Smooth muscle cell (in vitro differentiated cells): Measurements from ENCODE around the gene CUL9. TPM values are rescaled to one million over a fixed set of nuclear protein-coding genes. Genes with fewer than 3 reads are reported as not detected.
A peak's percentile ranks its signal among the peaks of the same experiment; 100 is the strongest.

Source experiments
- DNase-seq: peaks from one replicate; lab custom pipeline; 2025; ENCODE audit not compliant: unreplicated experiment; lab: John Stamatoyannopoulos, UW
- H2AFZ ChIP-seq: fragments of 200-600 bp; sonication (generic); 2 replicates; pipeline ENCODE4 v1.6.0; 2016; ENCODE audit warnings: antibody characterized with exemption, low read depth, mild to moderate bottlenecking
- H3F3A ChIP-seq: fragments of 200-600 bp; sonication (generic); 2 replicates; pipeline ENCODE4 v1.6.0; 2017; ENCODE audit warnings: antibody characterized with exemption, low read depth
- H3K27ac ChIP-seq: fragments of 200-600 bp; sonication (generic); 2 replicates; pipeline ENCODE4 v1.5.1; 2016; ENCODE audit warnings: low read depth, mild to moderate bottlenecking
- H3K27me3 ChIP-seq: fragments of 200-600 bp; sonication (generic); 2 replicates; pipeline ENCODE4 v1.6.1; 2016; ENCODE audit warnings: low read depth, mild to moderate bottlenecking
- H3K36me3 ChIP-seq: fragments of 200-600 bp; sonication (generic); 2 replicates; pipeline ENCODE4 v1.5.1; 2016; ENCODE audit warnings: low read depth
- H3K4me1 ChIP-seq: fragments of 200-600 bp; sonication (generic); 2 replicates; pipeline ENCODE4 v1.5.1; 2016; ENCODE audit warnings: low read depth
- H3K4me2 ChIP-seq: fragments of 200-600 bp; sonication (generic); 2 replicates; pipeline ENCODE4 v1.6.0; 2016; ENCODE audit warnings: mild to moderate bottlenecking
- H3K4me3 ChIP-seq: fragments of 200-600 bp; sonication (generic); 2 replicates; pipeline ENCODE4 v1.5.1; 2016; ENCODE audit warnings: mild to moderate bottlenecking
- H3K79me2 ChIP-seq: fragments of 200-600 bp; sonication (generic); 2 replicates; pipeline ENCODE4 v1.6.0; 2016; ENCODE audit warnings: low read depth, mild to moderate bottlenecking
- H3K9ac ChIP-seq: fragments of 200-600 bp; sonication (generic); 2 replicates; pipeline ENCODE4 v1.6.0; 2016; ENCODE audit warnings: low read depth
- H3K9me3 ChIP-seq: fragments of 200-600 bp; sonication (generic); replicated peaks from 2 replicates; pipeline ENCODE4 v1.5.1; 2016; ENCODE audit warnings: low read depth
- H4K20me1 ChIP-seq: fragments of 200-600 bp; sonication (generic); 2 replicates; pipeline ENCODE4 v1.6.0; 2016; ENCODE audit warnings: low read depth
- WGBS: methylation state at CpG from one replicate; pipeline ENCODE4 v1.1.7; 2016; ENCODE audit warnings: low lambda C conversion rate; 5-methylcytosine and 5-hydroxymethylcytosine counted together
- polyA plus RNA-seq: library from polyadenylated mRNA; unstranded; fragments of >200 nt; fragmentation: Nextera tagmentation; extraction: Ambion mirVana; gene quantifications from 2 replicates; pipeline ENCODE4 v1.2.1, GENCODE V29; 2016
- total RNA-seq: library from RNA; depleted of rRNA; stranded (reverse); fragments of >200 nt; gene quantifications from 2 replicates; pipeline ENCODE4 v1.2.3, GENCODE V29; 2014
- TF ChIP-seq, protein P1 (sequence below): fragments of 200-600 bp; sonication (generic); IDR thresholded peaks from 2 replicates; pipeline ENCODE4 v1.5.1; 2017; ENCODE audit warnings: borderline replicate concordance, mild to moderate bottlenecking, antibody characterized with exemption; ENCODE audit not compliant: insufficient read depth, poor library complexity, severe bottlenecking

Gene CUL9
- total and polyA plus RNA-seq, 2 experiments from 2014 or later: 13.9 to 18.8 TPM

- 95% methylated on average over 11 of the region's 11 CpGs for WGBS
- Histone ChIP-seq H3K27me3 (no peaks in the 10 kb centered on the region), H3K79me2 (peaks cover 53% of the 10 kb centered on the region), H3K27ac (peak overlapping the region; percentile 98), H3K4me3 (no peak overlapping the region), H4K20me1 (peaks cover 28% of the 10 kb centered on the region), H3K9ac (peak overlapping the region; percentile 81), H3K4me1 (peaks cover 19% of the 10 kb centered on the region), H3F3A (peaks cover 34% of the 10 kb centered on the region), H3K9me3 (no peaks in the 10 kb centered on the region), H3K4me2 (no peak overlapping the region), H3K36me3 (peaks cover 4% of the 10 kb centered on the region), H2AFZ (no peak overlapping the region)
- TF ChIP-seq, protein P1, sequence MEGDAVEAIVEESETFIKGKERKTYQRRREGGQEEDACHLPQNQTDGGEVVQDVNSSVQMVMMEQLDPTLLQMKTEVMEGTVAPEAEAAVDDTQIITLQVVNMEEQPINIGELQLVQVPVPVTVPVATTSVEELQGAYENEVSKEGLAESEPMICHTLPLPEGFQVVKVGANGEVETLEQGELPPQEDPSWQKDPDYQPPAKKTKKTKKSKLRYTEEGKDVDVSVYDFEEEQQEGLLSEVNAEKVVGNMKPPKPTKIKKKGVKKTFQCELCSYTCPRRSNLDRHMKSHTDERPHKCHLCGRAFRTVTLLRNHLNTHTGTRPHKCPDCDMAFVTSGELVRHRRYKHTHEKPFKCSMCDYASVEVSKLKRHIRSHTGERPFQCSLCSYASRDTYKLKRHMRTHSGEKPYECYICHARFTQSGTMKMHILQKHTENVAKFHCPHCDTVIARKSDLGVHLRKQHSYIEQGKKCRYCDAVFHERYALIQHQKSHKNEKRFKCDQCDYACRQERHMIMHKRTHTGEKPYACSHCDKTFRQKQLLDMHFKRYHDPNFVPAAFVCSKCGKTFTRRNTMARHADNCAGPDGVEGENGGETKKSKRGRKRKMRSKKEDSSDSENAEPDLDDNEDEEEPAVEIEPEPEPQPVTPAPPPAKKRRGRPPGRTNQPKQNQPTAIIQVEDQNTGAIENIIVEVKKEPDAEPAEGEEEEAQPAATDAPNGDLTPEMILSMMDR: no peak
- DNase-seq: no peak
Measured at GRCh38 chr6:43175676-43176422, 6.1 kb upstream of the CUL9 start.

DNA sequence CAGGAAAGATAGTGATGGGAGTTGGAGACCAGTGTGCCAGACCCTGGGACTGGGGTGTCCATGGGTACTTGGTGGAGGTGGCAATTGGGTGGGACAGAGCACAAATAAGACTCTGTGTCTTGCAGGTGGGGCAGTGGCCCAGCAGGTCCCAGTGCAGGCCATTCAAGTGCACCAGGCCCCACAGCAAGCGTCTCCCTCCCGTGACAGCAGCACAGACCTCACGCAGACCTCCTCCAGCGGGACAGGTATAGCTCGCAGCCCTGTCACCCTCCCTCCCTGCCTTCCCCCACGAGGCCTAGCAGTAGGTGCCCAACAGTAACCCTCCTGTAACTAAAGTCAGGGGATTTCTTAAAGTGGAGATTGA is 5.6 kb upstream of the CUL9 start:
- peaks cover 52% of the 10 kb centered on the region for H3K79me2 ChIP-seq
- H4K20me1 ChIP-seq: peaks cover 28% of the 10 kb centered on the region
- H3K27me3 ChIP-seq: no peaks in the 10 kb centered on the region
- peak overlapping the region; percentile 98 for H3K27ac ChIP-seq
- peaks cover 4% of the 10 kb centered on the region for H3K36me3 ChIP-seq
- H3K9ac ChIP-seq: no peak overlapping the region
- no peak overlapping the region for H3K4me3 ChIP-seq
- 98% methylated on average over 6 of the region's 6 CpGs for WGBS
- H3K4me1 ChIP-seq: peaks cover 24% of the 10 kb centered on the region
- peaks cover 38% of the 10 kb centered on the region for H3F3A ChIP-seq
- DNase-seq: no peak
- H3K4me2 ChIP-seq: no peak overlapping the region
- TF ChIP-seq, protein P1: no peak
- H2AFZ ChIP-seq: no peak overlapping the region
- H3K9me3 ChIP-seq: no peaks in the 10 kb centered on the region

GRCh38 chr6:43178150-43178549 is 3.8 kb upstream of the CUL9 start:
- H3K4me1 ChIP-seq: peaks cover 21% of the 10 kb centered on the region
- H3K27ac ChIP-seq: no peak overlapping the region
- DNase-seq: no peak
- H4K20me1 ChIP-seq: peaks cover 14% of the 10 kb centered on the region
- no peaks in the 10 kb centered on the region for H3K9me3 ChIP-seq
- H3K4me2 ChIP-seq: no peak overlapping the region
- H3K36me3 ChIP-seq: peaks cover 4% of the 10 kb centered on the region
- no peak overlapping the region for H3K4me3 ChIP-seq
- H3K9ac ChIP-seq: no peak overlapping the region
- no peak overlapping the region for H2AFZ ChIP-seq
- H3K27me3 ChIP-seq: no peaks in the 10 kb centered on the region
- peaks cover 34% of the 10 kb centered on the region for H3K79me2 ChIP-seq
- WGBS: 92% methylated on average over 12 of the region's 12 CpGs
- TF ChIP-seq, protein P1: no peak
- H3F3A ChIP-seq: peaks cover 32% of the 10 kb centered on the region
